T-helper 9 cell (primary cell): ENCODE data around the gene PSPC1.

Experiments used
- DNase-seq: peaks from one replicate; pipeline ENCODE4 v3.0.0-alpha.2; 2020

Gene PSPC1

GRCh38 chr13:19672990-19673389 is 109.8 kb downstream of the PSPC1 start:
- DNase-seq = no peak

GRCh38 chr13:19670147-19670546 is 112.6 kb downstream of the PSPC1 start:
- DNase-seq = no peak

- no peak for DNase-seq
Measured at GRCh38 chr13:19668778-19669177, 114.0 kb downstream of the PSPC1 start.

- no peak for DNase-seq
Measured at GRCh38 chr13:19665427-19665859, 117.3 kb downstream of the PSPC1 start.

- no peak for DNase-seq
Measured at GRCh38 chr13:19664481-19665230, 118.1 kb downstream of the PSPC1 start.

- no peak for DNase-seq
Measured at GRCh38 chr13:19663416-19663979, 119.2 kb downstream of the PSPC1 start.

- DNase-seq = no peak
Measured at GRCh38 chr13:19661561-19661960, 121.2 kb downstream of the PSPC1 start.

- no peak for DNase-seq
Measured at GRCh38 chr13:19661126-19661525, 121.6 kb downstream of the PSPC1 start.

DNA sequence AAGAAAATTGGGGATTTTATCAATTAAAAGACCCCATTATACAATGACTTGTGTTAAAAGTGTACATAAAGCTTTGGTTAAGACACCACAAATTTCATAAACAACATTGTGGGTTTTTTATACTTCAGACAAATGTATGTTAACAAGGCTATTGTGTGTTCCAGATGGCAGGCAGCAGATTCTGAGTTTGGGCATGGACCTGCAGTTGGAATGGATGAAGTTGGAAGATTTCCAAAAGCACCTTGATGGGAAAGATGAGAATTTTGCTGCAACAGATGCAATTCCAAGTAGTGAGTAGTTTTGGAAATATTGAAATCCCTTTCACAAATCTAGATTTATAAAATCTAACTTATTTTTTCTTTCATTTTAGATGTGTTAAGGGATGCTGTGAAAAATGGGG is 123.9 kb downstream of the PSPC1 start:
- no peak for DNase-seq

- DNase-seq = no peak
Measured at GRCh38 chr13:19657872-19658591, 124.7 kb downstream of the PSPC1 start.
